NOMO-1 treated with DMSO at 0.1 percent for 48 hours (cell line): ENCODE results near the gene MPHOSPH10.
"Not testable (repeated sequence)": the region's sequence is repeated elsewhere in the genome, so short reads cannot be mapped to it uniquely, and the experiment has no call there.

Source experiments
- DNase-seq: peaks from one replicate; lab custom pipeline; 2025; ENCODE audit not compliant: unreplicated experiment; lab: John Stamatoyannopoulos, UW

Gene MPHOSPH10

GRCh38 chr2:71121479-71121878 is 9.0 kb upstream of the MPHOSPH10 start:
- DNase-seq: no peak

- no peak for DNase-seq
Measured at GRCh38 chr2:71122387-71123298, 7.8 kb upstream of the MPHOSPH10 start.

GRCh38 chr2:71125506-71126294 is 4.7 kb upstream of the MPHOSPH10 start:
- DNase-seq: no peak

- no peak for DNase-seq
Measured at GRCh38 chr2:71126957-71127356, 3.5 kb upstream of the MPHOSPH10 start.

- no peak for DNase-seq
Measured at GRCh38 chr2:71129114-71129901, 1.1 kb upstream of the MPHOSPH10 start.

- DNase-seq: peak; percentile 47
Measured at GRCh38 chr2:71129902-71130151, 607 bp upstream of the MPHOSPH10 start.

- peak; percentile 50 for DNase-seq
Measured at GRCh38 chr2:71130905-71131244, 441 bp downstream of the MPHOSPH10 start.

GRCh38 chr2:71131387-71132166 is 1.1 kb downstream of the MPHOSPH10 start:
- DNase-seq: not testable (repeated sequence)

GRCh38 chr2:71133603-71134002 is 3.2 kb downstream of the MPHOSPH10 start:
- DNase-seq: no peak

GRCh38 chr2:71136174-71136573 is 5.7 kb downstream of the MPHOSPH10 start:
- no peak for DNase-seq

GRCh38 chr2:71143782-71144181 is 13.3 kb downstream of the MPHOSPH10 start:
- DNase-seq: no peak

- no peak for DNase-seq
Measured at GRCh38 chr2:71148506-71149063, 18.2 kb downstream of the MPHOSPH10 start.

- no peak for DNase-seq
Measured at GRCh38 chr2:71150082-71150816, 19.8 kb downstream of the MPHOSPH10 start.

GRCh38 chr2:71151620-71152019 is 21.2 kb downstream of the MPHOSPH10 start:
- DNase-seq: no peak

GRCh38 chr2:71153585-71154224 is 23.3 kb downstream of the MPHOSPH10 start:
- DNase-seq: no peak

- no peak for DNase-seq
Measured at GRCh38 chr2:71154279-71154678, 23.8 kb downstream of the MPHOSPH10 start.

GRCh38 chr2:71154798-71155197 is 24.4 kb downstream of the MPHOSPH10 start:
- peak; percentile 43 for DNase-seq

- DNase-seq: no peak
Measured at GRCh38 chr2:71155846-71156245, 25.4 kb downstream of the MPHOSPH10 start.

- no peak for DNase-seq
Measured at GRCh38 chr2:71156573-71156972, 26.1 kb downstream of the MPHOSPH10 start.
